Kidney epithelial cell (primary cell): ENCODE results near the gene OTULINL. TPM values are rescaled to one million over a fixed set of nuclear protein-coding genes. Genes with fewer than 3 reads are reported as not detected.

ENCODE experiments used
- DNase-seq: peaks from one replicate; pipeline ENCODE4 v3.0.0-alpha.2; 2010; ENCODE audit warnings: low read depth
- H3K27me3 ChIP-seq: 2 replicates; pipeline ENCODE4 v1.6.0; 2011; ENCODE audit warnings: low read length; ENCODE audit not compliant: control insufficient read depth, insufficient read depth
- H3K36me3 ChIP-seq: 2 replicates; pipeline ENCODE4 v1.5.1; 2011; ENCODE audit warnings: low read length; ENCODE audit not compliant: control insufficient read depth, insufficient read depth
- H3K4me3 ChIP-seq: 2 replicates; pipeline ENCODE4 v1.5.1; 2011; ENCODE audit warnings: low read depth, mild to moderate bottlenecking, control low read depth, low read length
- total RNA-seq: library from RNA; depleted of rRNA; stranded (reverse); fragments of >200 nt; gene quantifications from 2 replicates; pipeline ENCODE4 v1.2.3, GENCODE V29; 2015
- TF ChIP-seq, protein P1 (sequence below): IDR thresholded peaks from 2 replicates; pipeline ENCODE4 v1.5.1; 2011; ENCODE audit warnings: mild to moderate bottlenecking, moderate library complexity, low read length, control low read depth, inconsistent platforms; ENCODE audit not compliant: insufficient read depth, poor library complexity, severe bottlenecking

Gene OTULINL
- total RNA-seq, 1 donor from 2014 or later: 1.8 TPM

DNA sequence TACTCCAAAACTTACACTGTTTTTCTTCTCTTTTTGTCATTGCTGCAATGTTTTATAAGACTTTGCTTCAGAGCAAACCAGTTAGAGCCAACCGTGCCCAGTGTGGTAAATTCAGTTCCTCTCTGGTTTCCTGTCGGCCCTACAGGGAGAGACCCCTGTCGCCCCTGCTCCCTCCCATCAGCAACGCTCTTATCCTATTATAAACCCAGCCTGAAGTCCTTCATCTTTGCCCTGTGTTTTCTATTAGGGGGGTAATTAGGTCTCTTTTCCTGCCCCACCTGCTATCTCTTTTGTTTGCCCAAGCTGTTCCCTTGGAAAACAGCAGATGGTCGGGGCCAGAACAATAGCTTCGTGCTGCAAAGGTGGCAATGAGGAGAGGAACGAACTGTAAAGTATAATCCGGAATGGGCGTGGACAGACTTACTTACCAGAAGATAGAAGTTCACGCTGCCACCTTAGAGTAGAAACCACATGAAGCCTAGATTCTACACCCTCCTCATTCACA is 21.4 kb upstream of the OTULINL start:
- no peak for DNase-seq
- H3K36me3 ChIP-seq: no peaks in the 10 kb centered on the region
- TF ChIP-seq, protein P1, sequence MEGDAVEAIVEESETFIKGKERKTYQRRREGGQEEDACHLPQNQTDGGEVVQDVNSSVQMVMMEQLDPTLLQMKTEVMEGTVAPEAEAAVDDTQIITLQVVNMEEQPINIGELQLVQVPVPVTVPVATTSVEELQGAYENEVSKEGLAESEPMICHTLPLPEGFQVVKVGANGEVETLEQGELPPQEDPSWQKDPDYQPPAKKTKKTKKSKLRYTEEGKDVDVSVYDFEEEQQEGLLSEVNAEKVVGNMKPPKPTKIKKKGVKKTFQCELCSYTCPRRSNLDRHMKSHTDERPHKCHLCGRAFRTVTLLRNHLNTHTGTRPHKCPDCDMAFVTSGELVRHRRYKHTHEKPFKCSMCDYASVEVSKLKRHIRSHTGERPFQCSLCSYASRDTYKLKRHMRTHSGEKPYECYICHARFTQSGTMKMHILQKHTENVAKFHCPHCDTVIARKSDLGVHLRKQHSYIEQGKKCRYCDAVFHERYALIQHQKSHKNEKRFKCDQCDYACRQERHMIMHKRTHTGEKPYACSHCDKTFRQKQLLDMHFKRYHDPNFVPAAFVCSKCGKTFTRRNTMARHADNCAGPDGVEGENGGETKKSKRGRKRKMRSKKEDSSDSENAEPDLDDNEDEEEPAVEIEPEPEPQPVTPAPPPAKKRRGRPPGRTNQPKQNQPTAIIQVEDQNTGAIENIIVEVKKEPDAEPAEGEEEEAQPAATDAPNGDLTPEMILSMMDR: no peak
- peaks cover 2% of the 10 kb centered on the region for H3K27me3 ChIP-seq
- H3K4me3 ChIP-seq: no peak overlapping the region

DNA sequence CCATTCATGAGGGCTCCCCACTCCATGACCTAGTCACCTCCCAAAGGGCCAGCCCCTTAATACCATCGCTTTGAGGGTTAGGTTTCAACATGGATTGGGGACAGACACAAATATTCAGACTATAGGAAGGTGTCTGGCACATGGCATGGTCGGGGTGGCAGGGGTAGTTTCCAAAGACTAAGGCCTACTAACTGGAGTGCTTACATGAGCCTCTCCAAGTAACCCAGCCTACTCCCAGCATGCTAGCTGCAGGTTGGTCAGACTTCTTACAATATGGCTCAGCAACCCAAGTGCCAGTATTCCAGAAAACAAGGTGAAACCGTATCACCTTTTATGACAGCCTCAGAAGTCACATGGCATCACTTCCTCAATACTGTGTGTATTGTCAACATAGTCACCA is 19.9 kb upstream of the OTULINL start:
- H3K27me3 ChIP-seq: peaks cover 2% of the 10 kb centered on the region
- TF ChIP-seq, protein P1: no peak
- H3K4me3 ChIP-seq: no peak overlapping the region
- no peaks in the 10 kb centered on the region for H3K36me3 ChIP-seq
- DNase-seq: no peak

DNA sequence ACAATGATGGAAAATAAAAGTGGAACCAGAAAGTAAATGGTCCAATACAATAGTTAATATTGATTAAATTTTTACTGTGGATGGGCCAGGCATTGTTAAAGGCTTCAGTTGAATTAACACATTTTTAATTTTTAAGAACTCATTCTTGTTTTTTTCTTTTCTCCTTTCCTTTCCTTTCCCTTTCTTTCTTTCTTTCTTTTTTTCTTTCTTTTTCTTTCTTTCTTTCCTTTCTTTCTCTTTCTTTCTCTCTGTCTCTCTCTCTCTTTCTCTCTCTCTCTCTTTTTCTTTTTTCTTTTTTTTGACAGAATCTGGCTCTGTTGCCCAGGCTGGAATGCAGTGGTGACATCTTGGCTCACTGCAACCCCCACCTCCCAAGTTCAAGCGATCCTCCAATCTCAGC is 13.3 kb upstream of the OTULINL start:
- Histone ChIP-seq H3K36me3 (no peaks in the 10 kb centered on the region), H3K27me3 (no peaks in the 10 kb centered on the region), H3K4me3 (no peak overlapping the region)
- TF ChIP-seq, protein P1: no peak
- DNase-seq: no peak

DNA sequence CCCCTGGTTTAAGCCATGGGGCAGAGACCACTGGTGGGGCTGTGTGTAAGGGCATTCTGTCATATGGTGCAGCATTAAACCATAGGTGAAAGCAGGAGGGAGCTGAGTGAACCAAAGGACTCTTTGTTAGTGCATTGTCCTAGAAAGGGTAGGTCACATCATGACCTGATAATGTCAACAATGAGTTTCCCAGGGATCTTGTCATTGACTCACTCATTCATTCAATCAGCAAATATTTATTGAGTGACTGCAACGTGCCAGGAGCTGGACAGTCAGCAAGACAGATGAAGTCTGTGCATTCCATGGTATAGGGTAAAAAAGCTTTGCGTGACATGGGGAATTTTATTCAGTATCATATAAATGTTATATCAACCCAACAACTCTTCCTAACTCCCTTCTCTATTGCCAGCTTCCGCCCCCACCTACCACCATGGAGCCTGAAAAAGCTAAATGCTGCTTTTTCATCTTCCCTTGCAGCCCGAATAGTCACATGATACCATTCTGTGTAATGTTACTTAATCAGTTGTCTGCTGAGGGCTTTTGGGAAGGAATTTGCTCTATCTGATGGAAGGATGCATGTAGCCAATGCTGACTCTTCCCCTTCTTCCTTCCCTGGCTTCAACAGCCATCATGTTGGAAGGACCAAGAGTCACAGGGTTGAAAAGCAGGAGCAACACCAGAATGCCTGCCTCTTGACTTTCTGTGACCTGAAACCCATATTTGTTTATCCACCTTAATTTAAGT is 11.5 kb upstream of the OTULINL start:
- TF ChIP-seq, protein P1: no peak
- Histone ChIP-seq H3K36me3 (no peaks in the 10 kb centered on the region), H3K27me3 (no peaks in the 10 kb centered on the region), H3K4me3 (no peak overlapping the region)
- DNase-seq: no peak

DNA sequence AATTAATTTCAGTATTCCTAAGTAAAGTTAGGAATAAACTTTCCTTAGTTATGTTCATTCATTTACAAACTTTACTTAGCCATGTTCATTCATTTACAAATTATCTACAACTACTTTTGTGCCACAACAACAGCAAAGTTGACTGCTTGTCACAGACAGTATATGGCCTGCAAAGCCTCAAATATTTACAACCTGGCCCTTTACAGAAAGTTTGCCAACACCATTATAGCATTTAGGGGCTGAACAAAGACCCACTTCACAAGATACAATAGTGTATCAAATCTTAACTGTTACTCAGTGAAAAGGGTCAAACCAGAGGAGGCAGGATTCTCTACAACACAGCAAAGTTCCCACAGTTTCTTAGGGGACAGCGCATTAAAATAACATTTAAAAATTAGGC is 9.7 kb upstream of the OTULINL start:
- TF ChIP-seq, protein P1: no peak
- Histone ChIP-seq H3K4me3 (no peak overlapping the region), H3K27me3 (no peaks in the 10 kb centered on the region), H3K36me3 (no peaks in the 10 kb centered on the region)
- DNase-seq: no peak

- Histone ChIP-seq H3K27me3 (no peaks in the 10 kb centered on the region), H3K4me3 (no peak overlapping the region), H3K36me3 (no peaks in the 10 kb centered on the region)
- DNase-seq: no peak
- TF ChIP-seq, protein P1: no peak
Measured at GRCh38 chr5:14572385-14572784, 9.2 kb upstream of the OTULINL start.
